Spleen (tissue), 11 donors: Measurements from ENCODE around the gene RAMP3. TPM values are rescaled to one million over a fixed set of nuclear protein-coding genes. Genes with fewer than 3 reads are reported as not detected.

Experiments used
- DNase-seq: peaks from one replicate; pipeline ENCODE4 v3.0.0-alpha.2; 2020
- H3K27ac ChIP-seq, 8 donors: fragments of 200-600 bp; sonication (generic) in 7 of 8; 1 replicate in 4 of 8; 2 replicates in 4 of 8; pipeline versions ENCODE4 v1.5.0 to v1.8.0; 2016 to 2021; ENCODE audit warnings: inconsistent platforms in 4 of 8, mild to moderate bottlenecking in 4 of 8, moderate library complexity in 1 of 8
- H3K27me3 ChIP-seq, 7 donors: fragments of 200-600 bp; sonication (generic) in 6 of 7; replicated peaks in 1 of 7; 1 replicate in 4 of 7; 2 replicates in 3 of 7; pipeline versions ENCODE4 v1.5.0 to v1.8.0; 2016 to 2021; ENCODE audit warnings: inconsistent platforms in 3 of 7, mild to moderate bottlenecking in 1 of 7
- H3K36me3 ChIP-seq, 6 donors: fragments of 200-600 bp; sonication (generic) in 5 of 6; 1 replicate in 4 of 6; 2 replicates in 2 of 6; pipeline versions ENCODE4 v1.5.0 to v1.8.0; 2016 to 2021; ENCODE audit warnings: inconsistent platforms in 2 of 6
- H3K4me1 ChIP-seq, 6 donors: fragments of 200-600 bp; sonication (generic) in 5 of 6; 1 replicate in 3 of 6; 2 replicates in 3 of 6; pipeline versions ENCODE4 v1.5.0 to v1.8.0; 2016 to 2021; ENCODE audit warnings: inconsistent platforms in 3 of 6
- H3K4me3 ChIP-seq, 8 donors: fragments of 200-600 bp; sonication (generic) in 7 of 8; 1 replicate in 4 of 8; 2 replicates in 4 of 8; pipeline versions ENCODE4 v1.5.0 to v1.8.0; 2016 to 2021; ENCODE audit warnings: inconsistent platforms in 4 of 8, mild to moderate bottlenecking in 4 of 8, moderate library complexity in 2 of 8
- H3K9me3 ChIP-seq, 8 donors: fragments of 200-600 bp; sonication (generic) in 7 of 8; 1 replicate in 4 of 8; 2 replicates in 4 of 8; pipeline versions ENCODE4 v1.5.0 to v1.8.0; 2016 to 2021; ENCODE audit warnings: inconsistent platforms in 4 of 8
- POLR2A ChIP-seq, 3 donors: fragments of 450-650 bp; IDR thresholded peaks; one replicate each; pipeline ENCODE4 v1.5.1; 2017; ENCODE audit warnings: antibody characterized with exemption in 3 of 3, mild to moderate bottlenecking in 1 of 3
- POLR2AphosphoS5 ChIP-seq, 3 donors: sonication (generic); formaldehyde crosslinking; IDR thresholded peaks; one replicate each; pipeline ENCODE4 v1.5.1; 2017; ENCODE audit warnings: antibody characterized with exemption in 3 of 3
- WGBS, 5 donors: extraction: QIAGEN DNeasy Blood & Tissue Kit in 3 of 5; methylation state at CpG; one replicate each; pipeline versions ENCODE4 v1.1.5 to v1.1.7; 2013 to 2018; 5-methylcytosine and 5-hydroxymethylcytosine counted together
- intact Hi-C: fragments of 100-400 bp; cut with DNase I; formaldehyde crosslinking; loops from one replicate; pipeline ENCODE4 v1.15.0; 2023; ENCODE audit warnings: low total_unique reads
- polyA plus RNA-seq, 3 donors: library from polyadenylated mRNA; stranded (reverse); fragments of 200-250 nt; gene quantifications; one replicate each; pipeline ENCODE4 v1.2.1, GENCODE V29; 2013
- total RNA-seq, 7 donors: library from RNA; depleted of rRNA in 3 of 7; stranded (reverse); fragments of >200 nt in 3 of 7; fragmentation: NEBNext Ultra II Directional in 4 of 7; extraction: Animal tissue kit (Norgen Biotek cat#: 25700) in 4 of 7; gene quantifications; one replicate each; pipeline versions ENCODE4 v1.1.0 to v1.2.1, GENCODE V29; 2016 to 2021
- TF ChIP-seq, protein P1 (sequence below), 11 experiments: fragments of 200-600 bp in 7 of 11; fragments of 450-650 bp in 4 of 11; sonication (generic) in 4 of 11; IDR thresholded peaks in 8 of 11; conservative IDR thresholded peaks in 3 of 11; 1 replicate in 7 of 11; 2 replicates in 4 of 11; pipeline versions ENCODE4 v1.4.0 to v1.8.0; 2016 to 2021; ENCODE audit warnings: antibody characterized with exemption in 11 of 11, inconsistent platforms in 4 of 11, mild to moderate bottlenecking in 1 of 11
- donor health status: healthy with polysubstance abuse.
- donor health status: DM: no; HTN: no; CAD: no; lungs with moderate emphysema.
- donor health status: DM: no; HTN: no; CAD: no.
- donor health status: Bipolar disorder and iron deficiency.
- donor health status: healthy.
- donor health status: DM: no; HTN: no; CAD: no.
- donor health status: DM: yes; HTN: yes; CAD: no.

RAMP3 gene
- total and polyA plus RNA-seq, 10 donors = 6.3 to 27.8 (median 13.6) TPM

- intact Hi-C loops = loop anchor here (2.0 to 10.0 kb wide), 2 partner anchors 105 to 699 kb away; no protein-coding TSS in a partner anchor
- no peak overlapping the region for H3K4me3 ChIP-seq
- H3K27me3 ChIP-seq = peaks cover 0 to 47% (median 21%) of the 10 kb centered on the region in 7 donors
- H3K36me3 ChIP-seq = no peaks in the 10 kb centered on the region
- TF ChIP-seq, protein P1, sequence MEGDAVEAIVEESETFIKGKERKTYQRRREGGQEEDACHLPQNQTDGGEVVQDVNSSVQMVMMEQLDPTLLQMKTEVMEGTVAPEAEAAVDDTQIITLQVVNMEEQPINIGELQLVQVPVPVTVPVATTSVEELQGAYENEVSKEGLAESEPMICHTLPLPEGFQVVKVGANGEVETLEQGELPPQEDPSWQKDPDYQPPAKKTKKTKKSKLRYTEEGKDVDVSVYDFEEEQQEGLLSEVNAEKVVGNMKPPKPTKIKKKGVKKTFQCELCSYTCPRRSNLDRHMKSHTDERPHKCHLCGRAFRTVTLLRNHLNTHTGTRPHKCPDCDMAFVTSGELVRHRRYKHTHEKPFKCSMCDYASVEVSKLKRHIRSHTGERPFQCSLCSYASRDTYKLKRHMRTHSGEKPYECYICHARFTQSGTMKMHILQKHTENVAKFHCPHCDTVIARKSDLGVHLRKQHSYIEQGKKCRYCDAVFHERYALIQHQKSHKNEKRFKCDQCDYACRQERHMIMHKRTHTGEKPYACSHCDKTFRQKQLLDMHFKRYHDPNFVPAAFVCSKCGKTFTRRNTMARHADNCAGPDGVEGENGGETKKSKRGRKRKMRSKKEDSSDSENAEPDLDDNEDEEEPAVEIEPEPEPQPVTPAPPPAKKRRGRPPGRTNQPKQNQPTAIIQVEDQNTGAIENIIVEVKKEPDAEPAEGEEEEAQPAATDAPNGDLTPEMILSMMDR (IDR thresholded peaks at IDR 0.05 in 8 of 11, conservative IDR thresholded peaks at IDR 0.05 in 3 of 11) = no peak
- TF ChIP-seq POLR2A (IDR thresholded peaks at IDR 0.05) (no peak), POLR2AphosphoS5 (IDR thresholded peaks at IDR 0.05) (no peak)
- H3K27ac ChIP-seq = no peak overlapping the region
- WGBS, 5 donors = 80 to 94% (median 90%) methylated on average over 4 of the region's 4 CpGs
- peaks cover 0 to 31% (median 13%) of the 10 kb centered on the region in 6 donors for H3K4me1 ChIP-seq
- H3K9me3 ChIP-seq = no peaks in the 10 kb centered on the region
- DNase-seq = peak; percentile 70
Measured at GRCh38 chr7:45155941-45156340, 1.6 kb upstream of the RAMP3 start.

- Histone ChIP-seq H3K4me3 (peak overlapping the region in 2 of 8 donors; percentile 34 to 63), H3K27ac (no peak overlapping the region), H3K4me1 (peaks cover 0 to 36% (median 13%) of the 10 kb centered on the region in 6 donors), H3K27me3 (peaks cover 0 to 47% (median 21%) of the 10 kb centered on the region in 7 donors), H3K9me3 (no peaks in the 10 kb centered on the region), H3K36me3 (no peaks in the 10 kb centered on the region)
- intact Hi-C loops = loop anchor here (10.0 kb wide), 1 partner anchor 698 kb away; no protein-coding TSS in a partner anchor
- TF ChIP-seq, protein P1 (IDR thresholded peaks at IDR 0.05 in 8 of 11, conservative IDR thresholded peaks at IDR 0.05 in 3 of 11) = no peak
- TF ChIP-seq POLR2A (IDR thresholded peaks at IDR 0.05) (no peak), POLR2AphosphoS5 (IDR thresholded peaks at IDR 0.05) (no peak)
- DNase-seq = peak; percentile 51
- WGBS, 5 donors = 83 to 88% (median 87%) methylated on average over 7 to 8 of the region's 8 CpGs
Measured at GRCh38 chr7:45156516-45157272, 897 bp upstream of the RAMP3 start.

DNA sequence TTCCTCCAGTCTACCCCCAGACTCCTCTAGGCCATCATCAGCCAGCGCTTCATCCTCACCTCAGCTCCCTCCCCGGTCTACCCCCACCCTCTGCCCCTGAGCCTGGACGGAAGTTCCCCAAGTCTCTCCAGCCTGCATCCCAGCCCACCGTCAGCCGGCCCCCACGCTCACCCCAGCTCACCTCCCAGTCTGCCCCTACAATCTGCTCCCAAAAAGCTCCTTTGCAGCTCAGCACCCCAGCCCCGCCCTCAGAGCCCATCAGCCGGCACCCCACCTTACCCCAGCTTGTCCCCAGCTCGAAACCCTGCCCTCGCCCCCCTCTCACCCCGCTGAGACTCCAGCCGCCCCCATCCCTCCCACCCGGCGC, 322 bp upstream of the RAMP3 start:
- intact Hi-C loops = loop anchor here (10.0 kb wide), 1 partner anchor 698 kb away; no protein-coding TSS in a partner anchor
- DNase-seq = peak; percentile 63
- Histone ChIP-seq H3K27ac (peak overlapping the region in 1 of 8 donors; percentile 56), H3K27me3 (peaks cover 0 to 47% (median 21%) of the 10 kb centered on the region in 7 donors), H3K4me1 (peaks cover 0 to 36% (median 13%) of the 10 kb centered on the region in 6 donors), H3K9me3 (no peaks in the 10 kb centered on the region), H3K36me3 (no peaks in the 10 kb centered on the region), H3K4me3 (peak overlapping the region in 5 of 8 donors; percentile 13 to 63 (median 34))
- TF ChIP-seq POLR2A (IDR thresholded peaks at IDR 0.05) (no peak), POLR2AphosphoS5 (IDR thresholded peaks at IDR 0.05) (no peak)
- TF ChIP-seq, protein P1 (IDR thresholded peaks at IDR 0.05 in 8 of 11, conservative IDR thresholded peaks at IDR 0.05 in 3 of 11) = no peak
- WGBS, 5 donors = 8 to 16% (median 11%) methylated on average over 13 to 14 of the region's 14 CpGs

DNA sequence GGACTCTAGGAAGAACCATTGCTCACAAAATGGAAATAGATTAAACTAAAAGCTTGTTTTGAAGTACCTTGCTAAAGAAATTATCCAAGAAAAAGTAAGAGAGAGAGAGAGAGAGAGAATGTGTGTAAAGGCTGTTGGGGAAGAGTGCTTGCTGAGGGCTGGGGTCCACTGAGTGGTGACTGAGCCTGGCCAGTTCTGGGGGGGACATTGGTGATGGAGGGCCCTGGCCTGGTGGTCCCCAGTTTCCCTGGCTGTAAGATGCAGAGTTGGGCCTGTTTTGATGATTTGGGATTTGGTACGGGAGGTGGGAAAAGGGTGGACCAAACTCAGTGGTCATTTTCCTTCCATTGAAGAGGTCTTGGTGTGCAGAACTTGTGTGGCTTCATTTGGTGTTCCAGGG, 880 bp downstream of the RAMP3 start:
- DNase-seq = peak; percentile 13
- WGBS, 5 donors = 91 to 95% (median 95%) methylated on average over 1 of the region's 1 CpG
- Histone ChIP-seq H3K4me3 (peak overlapping the region in 3 of 8 donors; percentile 23 to 39 (median 34)), H3K4me1 (peaks cover 0 to 36% (median 13%) of the 10 kb centered on the region in 6 donors), H3K27me3 (peaks cover 0 to 47% (median 21%) of the 10 kb centered on the region in 7 donors), H3K36me3 (no peaks in the 10 kb centered on the region), H3K9me3 (peaks cover 0 to under 1% (median 0%) of the 10 kb centered on the region in 8 donors), H3K27ac (peak overlapping the region in 1 of 8 donors; percentile 56)
- intact Hi-C loops = loop anchor here (10.0 kb wide), 1 partner anchor 696 kb away; no protein-coding TSS in a partner anchor
- TF ChIP-seq POLR2AphosphoS5 (IDR thresholded peaks at IDR 0.05) = no peak
- TF ChIP-seq POLR2A (IDR thresholded peaks at IDR 0.05) = no peak
- TF ChIP-seq, protein P1 (IDR thresholded peaks at IDR 0.05 in 8 of 11, conservative IDR thresholded peaks at IDR 0.05 in 3 of 11) = no peak
